Hematopoietic multipotent progenitor cell (in vitro differentiated cells): ENCODE measurements around the gene ADGRG2. TPM values are rescaled to one million over a fixed set of nuclear protein-coding genes. Genes with fewer than 3 reads are reported as not detected.

Source experiments
- DNase-seq, 3 donors: peaks; one replicate each; pipeline ENCODE4 v3.0.0-alpha.2; 2011 to 2015; ENCODE audit warnings: low read depth in 2 of 3, low spot score in 2 of 3
- total RNA-seq: library from RNA; depleted of rRNA; stranded (reverse); fragments of >200 nt; gene quantifications from one replicate; pipeline ENCODE4 v1.2.3, GENCODE V29; 2012

ADGRG2 gene
- total RNA-seq, 1 donor = not detected

- no peak for DNase-seq
Observed at GRCh38 chrX:18962329-18962728, 159.9 kb downstream of the ADGRG2 start.

GRCh38 chrX:18961686-18962085 lies 160.6 kb downstream of the ADGRG2 start:
- no peak for DNase-seq

- peak in 1 of 3 donors; percentile 5 for DNase-seq
Observed at GRCh38 chrX:18956303-18957032, 165.8 kb downstream of the ADGRG2 start.

- no peak for DNase-seq
Observed at GRCh38 chrX:18955676-18956075, 166.6 kb downstream of the ADGRG2 start.

- peak in 1 of 3 donors; percentile 1 for DNase-seq
Observed at GRCh38 chrX:18951032-18951431, 171.2 kb downstream of the ADGRG2 start.

GRCh38 chrX:18949944-18950301 lies 172.3 kb downstream of the ADGRG2 start:
- no peak for DNase-seq

- DNase-seq = no peak
Observed at GRCh38 chrX:18949291-18949943, 172.9 kb downstream of the ADGRG2 start.

GRCh38 chrX:18946611-18947010 lies 175.7 kb downstream of the ADGRG2 start:
- DNase-seq = no peak

GRCh38 chrX:18946157-18946556 lies 176.1 kb downstream of the ADGRG2 start:
- no peak for DNase-seq

- no peak for DNase-seq
Observed at GRCh38 chrX:18945483-18945882, 176.8 kb downstream of the ADGRG2 start.

GRCh38 chrX:18944482-18944881 lies 177.8 kb downstream of the ADGRG2 start:
- DNase-seq = no peak

GRCh38 chrX:18941896-18942295 lies 180.4 kb downstream of the ADGRG2 start:
- no peak for DNase-seq

Other genes starting within 250 kb of the ADGRG2 start
- 36.6 TPM for gene PHKA2, start 138.4 kb downstream of the ADGRG2 start, total RNA-seq
- gene PDHA1, start 221.5 kb upstream of the ADGRG2 start, total RNA-seq = 32.9 TPM